Activated CD4-positive, alpha-beta T cell treated with anti-CD3 and anti-CD28 coated beads, Interleukin-2, amount 50 U/mL, for 16 hours (primary cell): Measurements from ENCODE around the gene ZCRB1.

Source experiments
- DNase-seq: peaks from one replicate; pipeline ENCODE4 v3.0.0-alpha.2; 2020

ZCRB1 gene

GRCh38 chr12:42326541-42327226, 790 bp upstream of the ZCRB1 start:
- peak; percentile 24 for DNase-seq

- no peak for DNase-seq
Observed at GRCh38 chr12:42325326-42325652, 605 bp downstream of the ZCRB1 start.

GRCh38 chr12:42323856-42324255, 2.0 kb downstream of the ZCRB1 start:
- DNase-seq: no peak

- DNase-seq: no peak
Observed at GRCh38 chr12:42322567-42322966, 3.3 kb downstream of the ZCRB1 start.

GRCh38 chr12:42320796-42321195, 5.1 kb downstream of the ZCRB1 start:
- DNase-seq: no peak

GRCh38 chr12:42315108-42315507, 10.8 kb downstream of the ZCRB1 start:
- DNase-seq: no peak

GRCh38 chr12:42309996-42310395, 15.9 kb downstream of the ZCRB1 start:
- no peak for DNase-seq

- no peak for DNase-seq
Observed at GRCh38 chr12:42308390-42308789, 17.5 kb downstream of the ZCRB1 start.

GRCh38 chr12:42306297-42306696, 19.6 kb downstream of the ZCRB1 start:
- DNase-seq: no peak

- peak; percentile 91 for DNase-seq
Observed at GRCh38 chr12:42299392-42300308, 26.2 kb downstream of the ZCRB1 start.

GRCh38 chr12:42298887-42299286, 27.0 kb downstream of the ZCRB1 start:
- DNase-seq: no peak

- DNase-seq: peak; percentile 56
Observed at GRCh38 chr12:42296503-42297109, 29.3 kb downstream of the ZCRB1 start.

- no peak for DNase-seq
Observed at GRCh38 chr12:42291680-42292079, 34.2 kb downstream of the ZCRB1 start.

GRCh38 chr12:42288544-42288943, 37.4 kb downstream of the ZCRB1 start:
- DNase-seq: no peak

GRCh38 chr12:42286741-42287140, 39.2 kb downstream of the ZCRB1 start:
- DNase-seq: no peak

- no peak for DNase-seq
Observed at GRCh38 chr12:42285431-42285830, 40.5 kb downstream of the ZCRB1 start.

GRCh38 chr12:42284876-42285275, 41.0 kb downstream of the ZCRB1 start:
- no peak for DNase-seq

- DNase-seq: no peak
Observed at GRCh38 chr12:42284157-42284556, 41.7 kb downstream of the ZCRB1 start.

- no peak for DNase-seq
Observed at GRCh38 chr12:42283739-42284138, 42.2 kb downstream of the ZCRB1 start.

- no peak for DNase-seq
Observed at GRCh38 chr12:42282294-42282693, 43.6 kb downstream of the ZCRB1 start.

- DNase-seq: no peak
Observed at GRCh38 chr12:42281844-42282243, 44.0 kb downstream of the ZCRB1 start.

- DNase-seq: no peak
Observed at GRCh38 chr12:42281278-42281677, 44.6 kb downstream of the ZCRB1 start.

GRCh38 chr12:42278128-42278510, 47.8 kb downstream of the ZCRB1 start:
- no peak for DNase-seq
